LoVo (cell line): ENCODE data around the gene RPIA.
"Not testable (repeated sequence)": the region's sequence is repeated elsewhere in the genome, so short reads cannot be mapped to it uniquely, and the experiment has no call there.

ENCODE experiments used
- DNase-seq: peaks from one replicate; pipeline ENCODE4 v3.0.0-alpha.2; 2016; ENCODE audit warnings: low spot score

Gene RPIA

DNA sequence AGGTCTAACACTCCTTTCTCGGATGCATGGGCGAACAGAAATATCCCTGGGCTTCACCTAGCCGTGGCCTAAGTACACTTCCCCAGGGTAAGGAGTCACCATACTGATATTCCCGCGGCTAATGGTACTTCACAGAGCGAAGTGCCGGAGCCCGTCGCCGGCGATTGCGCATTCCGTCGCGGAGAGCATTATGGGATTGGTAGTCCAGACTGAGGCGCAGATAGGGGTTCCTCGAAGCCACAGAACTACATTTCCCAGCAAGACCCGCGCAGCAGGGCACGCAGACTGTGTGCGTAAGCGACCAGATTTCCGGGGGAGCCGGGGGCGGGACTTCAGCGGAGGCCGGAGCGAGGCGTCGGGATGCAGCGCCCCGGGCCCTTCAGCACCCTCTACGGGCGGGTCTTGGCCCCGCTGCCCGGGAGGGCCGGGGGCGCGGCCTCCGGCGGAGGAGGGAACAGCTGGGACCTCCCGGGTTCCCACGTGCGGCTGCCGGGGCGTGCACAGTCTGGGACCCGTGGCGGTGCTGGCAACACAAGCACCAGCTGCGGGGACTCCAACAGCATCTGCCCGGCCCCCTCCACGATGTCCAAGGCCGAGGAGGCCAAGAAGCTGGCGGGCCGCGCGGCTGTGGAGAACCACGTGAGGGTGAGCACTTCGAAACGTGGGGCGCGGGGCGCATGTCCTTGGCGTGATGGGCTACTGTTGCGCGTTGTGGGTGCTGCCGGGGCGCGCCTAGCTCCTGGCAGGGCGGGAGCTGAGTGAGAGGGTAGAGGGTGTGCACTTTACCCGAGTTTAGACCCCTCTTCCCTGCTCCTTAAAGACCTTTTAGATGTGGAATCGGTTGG lies at the start of gene RPIA:
TSS of gene RPIA (plus strand) at position 335 of the 845 bp plus-strand sequence. CDS start at position 361, 26 bp downstream.
- DNase-seq, result peak; percentile 98

DNA sequence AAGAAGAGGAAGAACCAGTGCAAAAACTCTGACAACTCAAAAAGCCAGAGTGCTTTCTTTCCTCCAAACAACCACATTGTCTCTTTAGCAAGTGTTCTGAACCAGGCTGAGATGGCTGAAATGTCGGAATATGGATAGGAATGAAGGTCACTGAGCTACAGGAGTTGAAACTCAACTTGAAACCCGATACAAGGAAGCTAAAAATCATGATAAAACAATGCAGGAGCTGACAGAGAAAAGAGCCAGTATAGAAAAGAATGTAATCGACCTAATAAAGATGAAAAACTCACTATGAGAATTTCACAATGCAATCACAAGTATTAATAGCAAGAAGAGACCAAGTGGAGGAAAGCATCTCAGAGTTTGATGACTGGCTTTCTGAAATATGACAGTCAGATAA lies 49.2 kb upstream of the RPIA start:
- no peak for DNase-seq

DNA sequence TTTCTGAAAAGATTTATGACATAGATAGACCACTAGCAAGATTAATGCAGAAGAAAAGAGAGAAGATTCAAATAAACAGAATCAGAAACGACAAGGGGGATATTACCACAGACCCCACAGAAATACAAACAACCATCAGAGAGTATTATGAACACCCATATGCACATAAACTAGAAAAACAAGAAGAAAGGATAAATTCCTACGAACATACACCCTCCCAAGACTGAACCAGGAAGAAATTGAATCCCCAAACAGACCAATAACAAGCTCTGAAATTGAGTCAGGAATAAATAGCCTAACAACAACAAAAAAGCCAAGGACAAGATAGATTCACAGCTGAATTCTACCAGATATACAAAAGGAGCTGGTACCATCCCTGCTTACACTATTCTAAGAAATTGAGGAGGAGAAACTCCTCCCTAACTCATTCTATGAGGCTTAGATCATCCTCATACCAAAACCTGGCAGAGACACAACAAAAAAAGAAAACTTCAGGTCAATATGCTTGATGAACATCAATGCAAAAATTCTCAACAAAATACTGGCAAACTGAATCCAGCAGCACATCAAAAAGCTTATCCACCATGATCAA lies 46.1 kb upstream of the RPIA start:
- DNase-seq, result not testable (repeated sequence)

DNA sequence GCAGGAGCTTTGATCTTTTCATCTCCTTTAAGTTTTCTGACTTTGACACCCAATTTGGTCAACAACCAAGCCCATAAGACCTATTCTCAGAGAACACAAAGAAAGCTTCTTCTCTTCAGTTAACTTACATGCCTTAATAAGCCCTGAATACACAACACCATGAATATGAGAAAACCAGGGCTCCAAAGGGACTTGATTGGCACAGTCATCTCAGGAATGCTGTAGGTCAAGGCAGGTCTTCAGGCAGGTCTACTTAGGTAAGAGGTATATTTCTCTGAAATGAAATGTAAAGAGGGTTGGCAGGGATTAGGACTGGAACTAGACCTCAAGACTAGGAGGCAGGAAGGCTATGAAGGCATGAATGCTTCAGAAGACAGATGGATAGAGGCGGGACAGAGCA lies 39.8 kb upstream of the RPIA start:
- no peak for DNase-seq

DNA sequence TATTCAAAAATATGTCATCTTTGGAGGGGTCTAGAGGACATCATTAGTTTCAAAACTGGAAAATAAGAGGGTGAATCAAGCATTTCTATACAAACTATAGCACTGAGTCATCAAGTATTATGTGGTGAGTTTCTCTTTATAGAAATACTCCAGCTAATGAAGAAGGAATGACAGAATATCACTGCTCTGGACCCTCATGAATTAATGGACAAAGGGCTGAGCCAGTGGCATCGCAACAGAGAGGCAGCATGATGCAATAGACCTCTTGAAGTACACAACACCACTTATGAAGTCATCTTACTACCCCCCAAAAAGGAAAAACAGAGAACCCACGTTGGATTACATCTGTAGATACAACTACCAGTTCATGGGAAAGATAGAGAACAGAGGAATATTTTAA lies 36.8 kb upstream of the RPIA start:
- DNase-seq, result no peak

DNA sequence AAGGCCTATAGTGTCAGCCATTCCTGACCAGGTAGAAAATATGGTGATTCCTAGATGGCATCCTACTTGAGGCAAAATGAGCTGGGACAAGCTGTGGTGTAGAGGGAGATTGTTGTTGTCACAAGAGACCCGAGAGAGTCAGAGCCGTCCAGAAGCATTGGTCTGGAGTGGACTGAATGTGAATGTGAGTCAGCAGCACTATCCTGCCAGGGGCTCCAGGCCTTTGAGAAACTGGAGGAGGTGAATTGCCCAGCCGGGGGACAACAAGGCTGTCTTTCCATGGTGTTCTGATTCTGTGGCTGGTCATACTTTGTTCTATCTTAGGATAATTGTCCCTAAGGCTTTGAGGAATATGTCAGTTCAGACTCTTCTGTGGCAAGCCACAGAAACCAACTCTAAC lies 34.8 kb upstream of the RPIA start:
- no peak for DNase-seq

DNA sequence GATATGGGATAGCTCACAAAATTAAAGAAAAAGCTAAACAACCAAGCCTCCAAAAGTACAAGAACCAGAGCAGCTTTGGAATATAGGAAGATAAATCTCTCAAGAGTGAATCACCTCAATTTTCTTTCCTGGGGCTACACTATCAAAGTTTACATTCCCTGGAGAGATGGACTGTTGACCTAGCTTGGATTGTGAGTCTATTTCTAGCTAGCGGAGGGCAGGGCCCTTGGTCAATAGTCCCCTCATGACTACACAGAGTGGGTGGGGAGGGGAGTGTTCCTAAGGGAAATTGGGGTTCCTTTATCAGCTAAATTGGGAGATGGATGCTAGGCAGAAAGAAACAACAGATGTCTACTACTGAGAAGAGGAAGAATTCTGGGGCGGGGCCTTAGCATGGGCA lies 34.3 kb upstream of the RPIA start:
- DNase-seq, result no peak

DNA sequence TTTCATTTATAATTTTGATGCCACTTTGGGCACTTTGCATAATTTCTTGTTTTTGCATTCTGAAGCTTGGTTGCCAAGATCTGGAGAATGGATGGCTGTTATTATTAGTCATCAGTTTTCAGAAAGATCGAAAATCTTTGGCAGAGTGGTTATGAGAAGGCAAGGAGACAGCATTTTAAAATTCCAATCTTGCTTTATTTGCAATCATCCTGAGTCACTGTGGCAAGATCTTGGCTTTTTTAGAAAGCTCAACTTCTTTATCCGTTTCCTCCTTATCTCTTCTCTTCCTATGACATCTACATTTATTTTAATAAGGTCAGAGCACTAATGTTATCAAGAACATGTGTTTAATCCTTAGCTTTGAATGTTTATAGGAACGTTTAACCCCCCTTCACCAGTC lies 33.1 kb upstream of the RPIA start:
- DNase-seq, result no peak

DNA sequence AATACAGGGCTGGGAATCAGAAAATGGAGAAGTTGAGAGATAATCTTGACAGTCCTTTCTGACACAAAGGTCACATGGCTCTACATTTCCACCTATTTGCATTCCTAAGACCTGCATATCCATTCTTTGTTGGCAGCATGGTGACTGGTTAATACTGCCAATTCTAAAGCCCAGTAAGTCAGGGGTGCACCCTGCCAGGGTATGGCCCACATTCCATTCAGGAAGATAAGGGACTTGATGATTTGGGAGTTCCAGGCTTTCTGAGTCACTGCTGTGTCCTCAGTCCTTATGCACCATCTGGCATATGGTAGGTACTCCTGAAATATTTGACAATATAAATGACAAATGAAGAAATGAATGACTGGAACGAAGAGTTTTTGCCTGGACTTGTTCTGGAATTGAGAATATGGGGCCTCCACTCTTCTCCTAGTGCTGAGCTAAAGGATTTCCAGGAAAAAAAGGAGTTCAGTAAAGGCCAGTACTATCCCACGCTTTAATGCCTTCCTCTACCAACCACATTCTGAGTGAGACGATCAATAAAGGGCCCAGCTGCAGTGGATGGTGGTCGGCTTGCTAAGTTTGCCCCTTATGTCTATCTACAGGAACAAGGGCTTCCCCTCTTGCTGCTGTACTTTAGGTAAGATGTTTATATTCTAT lies 32.5 kb upstream of the RPIA start:
- DNase-seq, result peak; percentile 18

DNA sequence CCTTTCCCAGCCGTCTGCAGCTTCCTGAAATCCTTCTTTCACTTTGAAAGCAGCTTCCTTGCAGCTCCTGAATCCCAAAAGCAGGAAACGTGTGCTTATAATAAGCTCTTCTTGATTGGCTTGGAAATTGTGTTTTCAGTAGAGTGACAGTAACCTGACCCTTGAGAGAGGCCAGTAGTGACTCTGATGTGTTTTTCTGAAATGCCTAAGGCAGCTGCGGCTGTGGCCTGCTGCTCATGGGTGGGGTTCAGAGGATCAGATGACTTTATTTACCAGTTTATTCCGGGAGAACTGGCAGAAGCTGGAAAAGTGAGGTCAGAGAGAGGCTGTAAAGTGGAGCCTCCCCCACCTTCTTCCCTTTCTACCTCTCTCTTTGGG lies 31.9 kb upstream of the RPIA start:
- peak; percentile 42 for DNase-seq

DNA sequence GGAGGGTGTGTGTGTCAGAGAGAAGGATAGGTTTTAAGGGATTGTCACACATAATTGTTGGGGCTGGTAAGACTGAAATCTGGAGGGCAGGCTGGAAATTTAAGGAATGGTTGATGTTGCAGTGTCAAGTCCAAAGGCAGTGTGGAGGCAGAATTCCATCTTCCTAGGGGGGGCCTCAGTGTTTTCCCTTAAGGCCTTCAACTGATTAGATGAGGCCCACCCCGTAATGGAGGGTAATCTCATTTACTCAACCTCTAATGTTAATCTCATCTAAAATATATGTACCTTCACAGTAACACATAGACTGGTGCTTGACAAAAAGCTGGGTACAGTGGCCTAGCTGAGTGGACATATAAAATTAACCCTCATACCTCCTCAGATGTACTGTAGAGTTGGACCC lies 30.9 kb upstream of the RPIA start:
- no peak for DNase-seq

DNA sequence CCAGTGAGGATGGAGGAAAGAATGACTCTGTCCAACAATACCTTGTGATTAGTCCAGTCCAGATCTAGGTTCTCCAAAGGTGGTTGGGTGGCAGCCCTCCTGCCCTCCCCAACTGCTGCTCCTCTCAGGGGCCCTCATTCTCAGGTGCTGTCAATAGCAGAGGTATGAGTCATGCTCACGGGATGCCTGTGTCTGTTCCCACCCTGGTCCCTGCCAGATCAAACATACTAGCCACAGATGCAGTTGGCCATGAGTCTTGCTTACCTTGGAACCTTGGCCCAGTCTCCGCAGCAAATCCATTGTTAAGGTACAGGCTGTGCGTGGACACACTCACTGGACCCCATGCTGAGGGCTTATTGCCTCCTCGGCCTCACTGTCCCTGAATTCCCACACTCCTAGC lies 24.9 kb upstream of the RPIA start:
- DNase-seq, result peak; percentile 16

DNA sequence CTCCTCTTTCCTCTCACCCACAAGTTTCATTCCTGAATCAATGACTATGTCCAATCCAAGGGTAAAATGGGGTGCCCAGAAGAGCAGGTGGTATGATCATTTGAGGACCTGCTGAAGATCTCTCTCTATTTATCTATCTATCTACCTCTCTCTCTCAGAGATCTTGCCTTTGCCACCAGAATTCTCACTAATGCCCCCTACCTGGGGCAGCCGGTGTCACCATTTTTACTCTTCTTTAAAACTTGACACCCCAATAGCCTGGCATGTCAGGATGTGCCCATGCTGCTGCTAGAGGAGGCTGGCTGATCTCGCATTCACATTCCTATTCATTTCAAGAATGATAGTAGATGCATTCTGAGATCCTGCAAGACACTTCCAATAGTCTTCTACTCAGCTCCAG lies 24.3 kb upstream of the RPIA start:
- no peak for DNase-seq

DNA sequence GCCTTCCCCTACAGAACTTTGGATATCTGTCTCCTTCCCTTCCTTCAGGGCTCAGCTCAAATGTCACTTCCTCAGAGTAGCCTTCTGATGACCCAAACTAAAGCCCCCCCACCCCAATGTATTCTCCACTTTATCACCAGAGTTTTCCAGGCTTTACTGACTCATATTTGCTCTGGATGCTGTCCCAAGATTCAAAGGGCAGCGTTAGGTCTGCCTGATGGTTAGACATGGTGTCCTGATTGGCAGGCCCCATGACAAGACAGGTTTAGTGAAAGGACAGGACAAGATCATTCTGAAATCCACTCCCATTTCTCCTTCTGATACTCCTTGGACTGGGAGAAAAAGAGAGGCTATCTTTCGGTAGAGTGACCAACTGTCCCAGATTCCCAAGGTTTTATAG lies 22.6 kb upstream of the RPIA start:
- DNase-seq, result no peak

DNA sequence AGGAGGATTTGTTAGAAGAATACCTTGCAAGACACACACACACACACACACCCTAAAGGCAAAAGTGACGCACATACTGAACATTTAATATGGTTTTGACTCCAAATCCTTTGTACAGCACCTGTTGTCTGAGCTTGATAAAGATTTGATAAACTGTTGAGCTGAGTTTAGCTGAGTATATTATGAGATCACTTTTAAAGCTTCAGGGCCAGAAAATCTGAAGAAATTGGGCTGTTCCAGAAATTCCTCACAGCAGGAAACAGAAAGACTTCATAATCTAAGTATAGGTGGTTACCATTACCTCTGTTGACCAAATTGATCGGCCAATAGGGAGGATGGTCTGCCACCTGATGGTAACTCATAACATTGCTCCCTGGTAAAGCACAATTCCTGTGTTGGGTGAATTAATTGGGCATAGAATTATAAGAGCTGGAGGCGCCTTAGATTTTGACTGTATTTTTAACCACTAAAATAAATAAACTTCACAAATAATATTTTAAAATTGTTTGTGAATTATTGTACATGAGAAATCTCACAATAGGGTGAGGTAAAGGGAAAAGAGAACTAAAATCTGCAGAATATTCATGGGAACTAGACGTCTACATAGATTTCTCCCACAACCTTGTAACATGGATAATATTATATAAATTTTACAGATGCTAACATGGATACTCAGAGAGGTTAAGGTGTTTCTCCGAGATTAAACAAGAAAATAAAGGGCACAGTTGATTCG lies 21.8 kb upstream of the RPIA start:
- peak; percentile 28 for DNase-seq

DNA sequence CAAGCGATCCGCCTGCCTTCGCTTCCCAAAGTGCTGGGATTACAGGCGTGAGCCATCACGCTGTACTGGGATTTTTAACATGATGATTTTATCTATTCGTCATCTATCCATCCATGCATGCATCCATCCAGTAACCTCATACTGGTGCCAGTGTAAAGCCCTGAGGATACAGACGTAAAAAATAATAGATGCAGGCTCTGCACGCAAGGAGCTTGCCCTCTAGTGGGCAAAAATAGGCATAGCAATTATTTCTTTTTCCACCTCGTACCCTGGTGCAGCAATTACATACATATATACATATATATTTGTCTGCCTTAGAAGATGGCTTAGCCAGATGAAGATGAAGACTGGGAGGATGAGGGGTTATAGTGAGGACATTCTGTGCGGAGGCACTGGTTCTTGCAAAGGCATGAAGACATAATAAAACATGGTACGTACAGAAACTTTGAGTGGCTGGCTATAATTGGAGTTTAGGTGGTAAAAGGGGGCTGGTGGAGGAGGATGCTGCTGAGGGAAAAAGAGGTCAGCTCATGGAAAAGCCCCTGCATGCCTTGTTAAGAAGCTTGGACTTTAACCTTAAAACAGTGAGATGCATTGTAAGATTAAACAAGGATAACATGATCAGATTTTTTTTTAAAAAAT lies 19.6 kb upstream of the RPIA start:
- peak; percentile 63 for DNase-seq

DNA sequence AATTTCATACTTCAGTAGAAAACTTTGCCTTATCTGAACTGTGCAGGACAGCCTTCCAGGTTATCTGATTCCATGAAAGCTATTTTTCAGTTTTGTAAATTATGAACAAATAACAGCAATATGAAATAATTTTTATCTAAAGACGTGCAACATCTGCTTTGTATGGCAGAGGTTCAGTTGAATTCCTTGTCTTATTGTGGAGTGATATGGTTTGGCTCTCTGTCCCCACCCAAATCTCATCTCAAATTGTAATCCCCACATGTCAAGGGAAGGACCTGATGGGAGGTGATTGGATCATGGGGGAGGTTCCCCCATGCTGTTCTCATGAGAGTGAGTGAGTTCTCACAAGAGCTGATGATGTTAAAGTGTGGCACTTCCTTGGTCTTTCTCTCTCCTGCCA lies 18.1 kb upstream of the RPIA start:
- DNase-seq, result no peak

DNA sequence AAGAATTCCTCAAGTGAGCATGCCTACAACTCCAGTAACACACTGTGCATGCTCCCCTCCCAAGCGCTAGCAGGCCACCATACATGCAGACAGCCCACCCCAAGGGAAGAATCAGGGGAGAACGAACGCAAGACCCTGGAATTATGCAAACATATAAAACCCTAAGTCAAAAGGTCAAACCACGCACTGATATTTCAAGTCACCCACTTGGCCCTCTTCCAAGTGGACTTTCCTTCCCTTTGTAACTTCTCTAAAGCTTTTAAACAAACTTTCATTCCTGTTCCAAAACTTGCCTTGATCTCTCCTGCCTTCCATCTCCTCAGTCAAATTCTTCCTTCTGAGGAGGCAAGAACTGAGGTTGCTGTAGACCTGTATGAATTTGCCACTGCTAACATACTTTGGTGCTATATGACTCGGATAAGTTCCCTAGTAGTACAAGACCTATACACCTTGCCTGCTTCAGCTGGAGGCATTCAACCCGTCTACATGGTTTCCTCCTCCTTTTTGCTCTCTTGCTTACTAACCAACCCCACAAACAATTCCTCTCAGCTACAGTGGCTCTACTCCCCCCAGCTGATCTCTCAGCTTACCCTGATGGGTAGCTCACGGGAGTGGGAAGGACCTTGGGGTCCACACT lies 11.1 kb upstream of the RPIA start:
- DNase-seq, result no peak

DNA sequence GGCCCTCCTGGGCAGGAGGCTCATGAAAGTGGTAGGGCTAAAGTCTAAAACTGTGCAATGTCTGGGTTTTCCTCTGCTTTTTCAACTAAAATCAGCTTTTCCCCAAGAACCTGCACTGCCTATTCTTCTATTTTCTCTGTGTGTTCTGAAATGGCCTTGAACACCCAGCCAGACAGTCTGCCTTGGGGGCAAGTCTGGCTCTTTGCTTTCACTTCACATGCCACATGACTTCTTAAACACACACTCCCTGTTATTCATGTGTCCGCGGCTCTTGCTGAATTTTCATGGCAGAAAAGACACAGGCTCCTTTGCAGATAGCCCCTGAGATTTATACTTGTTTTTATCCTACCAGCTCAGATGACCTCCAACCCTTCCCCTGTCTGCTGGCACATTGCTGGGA lies 10.6 kb upstream of the RPIA start:
- DNase-seq, result no peak

DNA sequence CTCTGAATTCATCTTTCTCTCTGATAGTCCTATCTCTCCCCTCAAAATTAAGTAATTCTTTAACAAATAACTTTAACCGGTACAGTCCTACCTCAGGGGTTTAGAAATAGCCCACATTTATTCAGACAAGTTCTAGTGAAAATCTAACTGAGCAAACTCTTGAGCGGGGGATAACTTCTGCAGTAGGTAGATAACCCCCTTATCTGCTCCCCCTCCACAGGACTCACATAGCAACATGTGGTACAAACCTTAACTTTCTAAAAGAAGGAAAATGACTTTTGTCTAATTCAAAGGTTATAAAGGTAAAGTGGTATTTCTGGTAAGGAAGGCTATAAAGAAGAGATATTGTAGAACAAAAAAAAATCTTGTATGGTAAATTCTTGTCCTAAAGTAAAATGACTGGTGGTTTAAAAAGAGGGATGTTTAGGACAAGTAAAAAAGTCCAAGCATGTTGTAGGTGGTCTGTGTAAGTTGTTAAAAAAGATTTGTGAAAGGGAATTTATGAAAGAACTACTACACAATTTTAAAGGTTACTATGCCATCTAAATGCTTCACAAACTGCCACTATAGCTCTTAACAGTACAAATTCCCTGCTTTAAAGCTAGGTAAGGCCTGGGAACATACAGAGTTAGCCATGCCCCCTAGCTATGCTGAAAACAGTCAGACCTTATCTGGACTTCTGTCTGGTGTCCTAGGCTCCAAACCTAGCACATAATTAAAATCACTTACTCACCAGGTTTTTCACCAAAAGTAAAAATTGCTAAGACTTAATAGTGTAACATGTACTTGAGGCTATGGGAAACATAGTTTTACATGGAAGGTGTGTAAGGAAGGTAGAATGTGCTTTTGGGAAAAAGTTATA lies 8.1 kb upstream of the RPIA start:
- DNase-seq, result no peak

DNA sequence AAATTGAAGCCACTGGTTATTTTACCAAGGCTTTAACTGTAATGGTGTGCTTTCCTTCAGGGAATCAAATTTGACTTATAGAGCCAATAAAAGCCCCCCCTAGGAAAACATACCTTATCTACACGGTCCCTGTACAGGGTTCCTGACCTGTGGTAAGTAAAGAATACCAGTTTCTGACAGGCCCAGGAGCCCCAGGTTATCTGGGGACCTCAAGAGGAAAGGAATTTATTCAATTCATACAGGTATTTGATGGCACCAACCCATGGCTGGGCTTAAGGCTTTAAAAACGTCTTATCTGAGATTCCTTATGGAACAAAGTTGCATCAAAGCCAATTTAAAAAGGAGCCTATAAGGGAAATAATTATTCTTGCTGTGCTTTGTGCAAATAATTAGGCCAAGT lies 7.0 kb upstream of the RPIA start:
- no peak for DNase-seq
